RPMI8226 (cell line): ENCODE data around the gene PGBD5.
"Not testable (repeated sequence)": the region's sequence is repeated elsewhere in the genome, so short reads cannot be mapped to it uniquely, and the experiment has no call there.

ENCODE experiments used
- DNase-seq: peaks from one replicate; pipeline ENCODE4 v3.0.0-alpha.2; 2015

PGBD5 gene

DNA sequence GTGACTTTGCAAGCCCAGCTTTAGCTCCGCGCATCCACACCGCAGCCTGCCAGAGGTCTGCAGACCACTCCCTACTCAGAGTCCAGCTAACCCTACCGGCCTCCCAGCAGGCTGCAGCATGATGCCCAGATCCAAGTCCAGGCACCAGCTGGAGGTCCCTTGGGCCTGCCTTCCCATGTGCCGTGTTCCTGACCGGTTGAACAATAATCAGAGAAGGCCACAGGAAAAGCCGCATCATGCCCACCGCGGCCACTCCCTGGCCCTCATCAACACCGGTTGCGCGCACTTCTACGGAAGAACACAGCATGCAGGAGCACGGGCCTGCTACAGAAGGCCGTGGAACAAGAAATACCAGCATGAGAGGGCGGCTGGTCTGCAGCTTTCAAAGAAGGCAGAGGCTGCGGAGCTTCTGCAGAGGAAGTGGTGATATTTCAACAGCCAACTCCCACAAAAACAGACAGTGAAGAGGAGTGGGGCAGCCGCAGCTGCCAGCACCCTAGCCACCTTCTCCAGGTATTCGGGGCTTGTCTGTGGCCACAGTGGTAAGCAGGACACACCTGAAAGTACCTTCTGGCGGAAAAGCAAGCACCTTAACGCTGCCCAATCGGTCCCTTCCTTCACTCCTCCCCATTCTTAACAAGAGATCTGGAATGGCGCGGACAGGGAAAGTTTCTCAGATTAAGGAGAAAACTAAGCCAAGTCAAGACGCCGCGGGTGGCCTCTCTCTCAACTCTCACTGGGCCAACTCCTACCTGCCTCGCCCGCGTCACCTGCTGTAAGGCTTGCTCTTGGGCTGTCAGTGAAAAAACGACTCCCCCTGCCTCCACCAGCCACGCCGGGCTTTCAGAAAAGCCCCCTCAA lies 1.5 kb downstream of the PGBD5 start:
- DNase-seq = no peak

- DNase-seq = no peak
These were observed 2.2 kb downstream of the PGBD5 start for GRCh38 chr1:230423951-230424350.

DNA sequence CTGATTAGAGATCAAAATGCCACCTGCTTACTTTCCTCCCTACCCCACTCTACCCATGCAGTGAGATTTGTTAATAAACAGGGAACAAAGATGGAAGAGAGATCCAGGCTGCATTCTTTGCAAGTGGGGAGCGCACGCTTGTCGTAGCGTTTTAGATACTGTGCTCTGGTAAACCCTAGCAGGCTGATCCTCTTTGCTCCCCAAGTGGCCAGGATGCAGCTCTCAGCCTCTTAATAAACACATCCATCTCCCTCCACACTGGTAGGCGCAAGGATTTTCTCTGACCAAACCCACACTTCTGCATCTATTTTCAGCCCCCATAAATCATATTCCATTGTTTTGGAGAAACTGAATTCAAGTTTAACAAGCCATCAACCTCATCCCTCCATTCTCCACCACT lies 2.9 kb downstream of the PGBD5 start:
- DNase-seq = no peak

DNA sequence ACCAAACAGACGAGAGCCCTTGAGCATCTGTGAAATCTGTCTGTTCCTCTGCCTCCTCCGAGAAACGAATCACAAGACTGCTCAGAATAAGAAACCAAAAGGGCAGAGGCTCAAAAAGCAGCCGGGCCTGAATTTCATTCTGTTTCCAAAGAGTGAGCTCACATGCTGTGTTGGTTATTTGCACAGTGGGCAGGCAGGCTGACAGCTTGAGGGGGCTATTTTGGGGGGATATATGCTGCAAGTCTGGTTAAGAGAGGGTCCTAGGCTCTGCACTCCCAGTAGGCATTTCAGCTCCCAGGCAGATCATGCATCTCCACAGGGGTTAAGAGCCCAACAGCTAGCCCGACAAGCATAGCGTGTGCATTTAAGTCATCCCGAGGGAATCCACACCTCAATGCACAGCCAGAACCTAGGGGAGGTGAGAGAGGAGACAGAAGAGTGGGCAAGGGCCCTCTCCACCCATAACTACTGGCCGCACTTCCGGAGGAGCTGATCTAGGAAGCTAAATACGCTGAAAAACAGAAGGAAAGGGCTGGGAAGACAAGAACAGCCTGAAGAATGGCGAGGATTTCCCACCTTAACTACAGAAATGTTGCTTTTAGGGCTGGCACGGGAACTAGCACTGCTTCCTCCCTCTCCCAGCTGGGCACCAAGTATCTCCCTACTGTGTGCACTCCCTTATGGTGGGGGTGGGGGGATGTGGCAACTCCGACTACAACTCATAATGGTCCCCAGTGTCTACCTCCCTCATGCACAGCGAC lies 3.7 kb downstream of the PGBD5 start:
- no peak for DNase-seq

DNA sequence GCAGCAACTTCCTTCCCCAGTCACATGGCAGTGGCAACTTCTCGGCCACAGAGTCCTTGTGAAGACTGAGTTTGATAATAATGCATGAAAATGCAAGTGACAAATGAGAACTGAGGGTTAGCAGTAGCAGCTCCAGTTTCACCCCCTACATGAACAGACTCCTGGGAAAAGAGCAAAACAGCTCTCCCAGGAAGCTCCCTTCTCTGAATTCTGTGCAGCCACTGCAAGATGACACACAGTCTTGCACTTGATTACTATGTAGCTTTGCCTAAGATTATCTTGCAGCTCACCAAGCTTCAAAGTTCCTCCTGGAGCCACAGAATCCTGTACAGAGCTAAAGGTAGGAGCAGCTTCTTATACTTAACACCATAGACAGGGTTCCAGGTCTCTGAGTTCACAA lies 4.7 kb downstream of the PGBD5 start:
- DNase-seq = no peak

DNA sequence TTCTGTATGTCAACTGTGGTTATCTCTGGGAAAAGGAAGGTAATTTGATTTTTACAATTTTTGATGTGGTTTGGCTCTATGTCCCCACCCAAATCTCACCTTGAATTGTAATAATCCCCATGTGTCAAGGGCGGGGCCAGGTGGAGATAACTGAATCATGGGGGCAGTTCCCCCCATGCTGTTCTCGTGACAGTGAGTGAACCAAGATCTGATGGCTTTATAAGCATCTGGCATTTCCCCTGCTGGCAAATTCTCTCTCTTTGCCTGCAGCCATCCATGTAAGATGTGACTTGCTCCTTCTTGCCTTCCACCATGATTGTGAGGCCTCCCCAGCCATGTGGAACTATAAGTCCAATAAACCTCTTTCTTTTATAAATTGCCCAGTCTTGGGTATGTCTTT lies 5.8 kb downstream of the PGBD5 start:
- not testable (repeated sequence) for DNase-seq

- DNase-seq = no peak
These were observed 9.7 kb downstream of the PGBD5 start for GRCh38 chr1:230416430-230416829.

DNA sequence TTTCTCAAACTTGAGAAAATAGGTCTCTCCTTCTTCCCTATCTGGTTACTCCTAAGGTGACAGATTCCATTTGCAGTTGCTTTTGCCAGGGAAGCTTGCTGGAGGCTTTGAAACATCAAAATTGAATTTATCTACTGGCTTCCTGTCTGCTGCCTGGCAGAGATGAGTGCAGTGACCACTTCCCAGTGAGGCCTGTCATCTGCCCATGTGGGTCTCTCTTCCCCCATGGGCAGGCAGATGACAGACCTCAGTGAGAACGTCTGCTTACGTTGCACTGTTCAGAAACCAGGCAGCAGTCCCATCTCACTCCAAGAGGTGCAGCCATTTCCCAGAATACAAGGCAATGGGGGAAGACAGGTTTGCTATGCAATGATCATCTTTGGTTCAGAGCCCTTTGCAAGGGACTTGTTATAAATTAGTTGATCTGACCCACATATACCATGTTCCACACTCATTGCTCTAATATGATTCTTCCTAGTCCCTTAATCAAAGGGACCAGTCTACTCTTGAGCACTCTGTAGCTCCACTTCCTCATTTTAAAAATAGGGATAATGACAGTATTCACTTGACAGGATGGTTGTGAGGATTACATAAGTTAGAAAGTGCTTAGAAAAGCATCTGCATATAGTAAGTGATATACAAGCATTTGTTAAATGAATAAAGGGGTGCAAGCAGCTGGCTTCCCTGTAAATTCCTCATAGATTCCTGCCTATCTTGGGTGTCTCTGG lies 10.6 kb downstream of the PGBD5 start:
- DNase-seq = no peak

DNA sequence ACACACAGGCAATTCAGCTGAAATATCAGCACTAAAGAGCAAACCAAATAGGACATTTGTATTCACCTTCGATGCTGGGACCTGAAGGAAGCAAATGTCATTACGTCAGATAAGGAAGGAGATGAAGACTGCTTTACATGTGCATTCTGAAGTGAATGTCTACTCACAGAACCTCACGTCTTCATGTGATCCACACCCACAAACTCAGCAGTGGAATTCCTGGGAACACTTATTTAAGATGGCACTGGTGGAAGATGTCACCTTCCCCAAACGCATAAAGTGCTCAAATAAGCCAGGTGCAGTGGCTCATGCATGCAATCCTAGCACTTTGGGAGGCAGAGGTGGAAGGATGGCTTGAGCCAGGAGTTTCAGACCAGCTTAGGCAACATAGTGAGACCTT lies 11.4 kb downstream of the PGBD5 start:
- no peak for DNase-seq

DNA sequence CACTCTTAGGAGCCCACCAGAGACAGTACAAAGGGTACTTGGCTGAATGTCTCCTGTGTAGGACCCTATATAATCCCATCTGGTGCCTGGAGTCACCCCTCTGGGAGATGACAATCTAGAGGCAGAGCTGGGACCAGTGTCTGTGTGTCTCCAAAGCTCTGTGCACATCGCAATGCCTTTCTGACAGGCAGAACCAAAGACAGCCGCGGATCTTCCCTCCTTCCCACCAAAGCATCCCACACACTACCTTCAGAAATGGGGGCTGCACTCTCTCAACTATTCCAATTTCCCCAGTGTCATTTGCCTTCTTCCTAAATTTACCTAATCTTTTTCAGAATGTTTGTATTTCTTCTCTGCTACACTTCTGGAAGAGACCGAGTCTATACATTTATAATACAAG lies 12.0 kb downstream of the PGBD5 start:
- DNase-seq = no peak

- no peak for DNase-seq
These were observed 13.1 kb downstream of the PGBD5 start for GRCh38 chr1:230413061-230413460.

- DNase-seq = no peak
These were observed 17.2 kb downstream of the PGBD5 start for GRCh38 chr1:230408971-230409370.

GRCh38 chr1:230407351-230407750 lies 18.8 kb downstream of the PGBD5 start:
- no peak for DNase-seq

DNA sequence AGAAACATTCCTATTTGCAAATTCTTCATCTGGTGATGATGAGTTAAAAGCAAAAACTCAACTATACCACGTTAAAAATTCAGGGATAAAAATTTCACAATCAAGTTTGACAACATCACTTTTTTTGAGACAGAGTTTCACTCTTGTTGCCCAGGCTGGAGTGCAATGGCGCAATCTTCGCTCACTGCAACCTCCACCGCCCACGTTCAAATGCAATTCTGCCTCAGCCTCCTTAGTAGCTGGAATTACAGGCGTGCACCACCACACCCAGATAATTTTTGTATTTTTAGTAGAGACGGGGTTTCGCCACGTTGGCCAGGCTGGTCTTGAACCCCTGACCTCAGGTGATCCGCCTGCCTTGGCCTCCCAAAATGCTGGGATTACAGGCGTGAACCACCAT lies 19.4 kb downstream of the PGBD5 start:
- DNase-seq = not testable (repeated sequence)

- no peak for DNase-seq
These were observed 22.7 kb downstream of the PGBD5 start for GRCh38 chr1:230403442-230403841.

DNA sequence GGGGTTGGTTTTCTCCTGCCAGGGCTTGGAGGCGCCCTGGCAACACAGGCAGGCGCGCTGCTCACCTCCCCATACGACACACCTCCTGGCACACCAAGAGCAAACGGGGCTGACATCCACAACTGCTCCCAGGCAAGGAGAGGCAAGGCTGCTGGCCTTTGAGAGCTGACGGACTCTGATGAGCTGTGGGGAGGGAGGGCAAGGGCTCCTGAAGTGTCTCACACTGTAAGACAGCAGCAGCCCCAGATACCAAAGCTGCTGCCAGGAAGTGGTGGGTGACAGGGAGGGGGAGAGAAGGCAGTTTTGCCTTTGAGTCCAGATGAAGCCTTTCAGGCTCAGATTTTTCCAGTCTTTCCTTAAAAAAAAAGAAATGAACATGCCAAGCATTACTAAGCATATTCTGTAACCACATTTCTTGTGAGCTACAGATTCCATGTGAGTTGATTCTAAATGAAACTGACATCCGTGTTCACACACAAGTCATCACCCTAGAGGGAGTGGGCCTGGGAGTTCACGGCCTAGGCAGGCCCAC lies 24.3 kb downstream of the PGBD5 start:
- no peak for DNase-seq

DNA sequence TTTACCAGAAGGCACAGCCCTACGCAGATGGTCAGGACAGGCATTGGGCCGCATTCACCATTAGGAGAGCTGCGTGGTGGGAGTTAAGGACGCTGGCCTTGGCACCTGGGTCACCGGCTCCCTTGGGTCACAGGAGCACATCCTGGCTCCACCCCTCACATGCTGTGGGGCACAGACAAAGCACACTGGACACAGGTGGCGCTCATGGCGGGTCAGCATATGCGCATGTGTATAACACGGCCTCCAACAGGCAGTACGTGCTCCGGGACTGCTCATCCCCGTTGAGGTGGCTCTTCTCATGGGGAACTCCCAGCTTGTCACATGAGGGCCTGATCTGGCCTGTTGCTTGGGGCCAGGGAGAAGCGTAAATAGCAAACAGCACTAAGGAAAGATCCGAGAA lies 25.0 kb downstream of the PGBD5 start:
- DNase-seq = no peak

- no peak for DNase-seq
These were observed 26.2 kb downstream of the PGBD5 start for GRCh38 chr1:230400007-230400344.

DNA sequence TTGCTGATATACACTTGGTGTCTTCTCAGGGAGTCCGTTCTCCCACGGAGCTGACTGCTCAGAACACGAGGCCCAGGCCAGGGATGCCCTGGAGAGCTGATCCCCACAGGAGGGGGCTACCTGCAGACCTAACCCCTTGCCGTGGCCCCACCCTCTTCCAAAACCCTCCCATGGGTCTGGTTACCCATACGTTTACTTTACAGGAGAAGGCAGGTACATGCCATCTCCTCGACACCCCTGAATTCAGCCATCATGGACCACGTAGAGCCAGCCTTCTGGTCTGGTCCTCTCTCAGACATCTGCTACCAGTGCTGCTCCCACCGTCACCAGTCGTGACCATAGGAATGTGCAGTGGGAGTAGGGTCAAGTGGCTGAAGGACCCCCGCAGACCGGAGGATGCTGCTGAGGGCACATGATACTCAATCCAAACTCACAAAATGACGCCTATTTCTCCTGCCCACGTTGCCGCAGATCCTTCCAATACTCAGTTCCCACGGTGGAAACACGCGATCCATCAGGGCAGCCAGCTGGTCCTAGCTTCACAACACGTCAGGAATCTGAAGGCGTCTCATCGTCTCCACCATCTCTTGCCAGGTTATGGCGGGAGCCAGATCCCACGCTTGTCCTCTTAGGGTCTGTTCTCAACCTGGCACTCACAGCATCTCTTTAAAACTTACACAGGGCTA lies 26.7 kb downstream of the PGBD5 start:
- no peak for DNase-seq

- no peak for DNase-seq
These were observed 27.3 kb downstream of the PGBD5 start for GRCh38 chr1:230398856-230399255.

- DNase-seq = no peak
These were observed 29.2 kb downstream of the PGBD5 start for GRCh38 chr1:230396966-230397365.

- no peak for DNase-seq
These were observed 30.2 kb downstream of the PGBD5 start for GRCh38 chr1:230395932-230396331.

GRCh38 chr1:230394741-230395140 lies 31.4 kb downstream of the PGBD5 start:
- no peak for DNase-seq
